Aorta (tissue), 5 donors: Measurements from ENCODE around the gene RAD23A. TPM values are rescaled to one million over a fixed set of nuclear protein-coding genes. Genes with fewer than 3 reads are reported as not detected.
A peak's percentile ranks its signal among the peaks of the same experiment; 100 is the strongest.

Experiments
- ATAC-seq: fragments of 200-7000 bp; cut with Tn5 transposase; one replicate; pipeline ENCODE4 v1.9.1; 2022; ENCODE audit warnings: moderate library complexity; ENCODE audit not compliant: low FRiP score
- DNase-seq, 2 donors: peaks; one replicate each; pipeline ENCODE4 v3.0.0-alpha.2; 2020
- H3K27ac ChIP-seq, 2 donors: one replicate each; pipeline ENCODE4 v1.5.1; 2013; ENCODE audit warnings: low read length in 2 of 2, mild to moderate bottlenecking in 2 of 2, moderate library complexity in 2 of 2, control low read depth in 1 of 2, inconsistent platforms in 1 of 2, low read depth in 1 of 2
- H3K27me3 ChIP-seq, 2 donors: one replicate each; pipeline ENCODE4 v1.6.1; 2013; ENCODE audit warnings: control low read depth in 1 of 2, low read length in 1 of 2, mild to moderate bottlenecking in 1 of 2, moderate library complexity in 1 of 2; ENCODE audit not compliant: insufficient read depth in 2 of 2, control insufficient read depth in 1 of 2
- H3K36me3 ChIP-seq, 2 donors: one replicate each; pipeline ENCODE4 v1.6.1; 2013; ENCODE audit warnings: control low read depth in 1 of 2, low read length in 1 of 2, mild to moderate bottlenecking in 1 of 2; ENCODE audit not compliant: insufficient read depth in 2 of 2, control insufficient read depth in 1 of 2
- H3K4me1 ChIP-seq, 2 donors: one replicate each; pipeline ENCODE4 v1.6.1; 2013; ENCODE audit warnings: low read length in 2 of 2, control low read depth in 1 of 2, mild to moderate bottlenecking in 1 of 2, moderate library complexity in 1 of 2; ENCODE audit not compliant: insufficient read depth in 2 of 2, control insufficient read depth in 1 of 2
- H3K4me3 ChIP-seq, 2 donors: one replicate each; pipeline ENCODE4 v1.5.1; 2013; ENCODE audit warnings: low read length in 2 of 2, control low read depth in 1 of 2, mild to moderate bottlenecking in 1 of 2
- H3K9me3 ChIP-seq: one replicate; pipeline ENCODE4 v1.6.1; 2013; ENCODE audit warnings: mild to moderate bottlenecking, low read length; ENCODE audit not compliant: control insufficient read depth
- WGBS, 2 donors: extraction: QIAGEN DNeasy Blood & Tissue Kit; methylation state at CpG; one replicate each; pipeline ENCODE4 v1.1.7; 2013; 5-methylcytosine and 5-hydroxymethylcytosine counted together
- intact Hi-C, 2 donors: fragments of 100-400 bp; cut with DNase I; formaldehyde crosslinking; loops; one replicate each; pipeline versions ENCODE4 v1.14.2 to v1.15.0; 2022
- polyA plus RNA-seq, 2 donors: library from polyadenylated mRNA; stranded (reverse); fragments of 200-250 nt; gene quantifications; one replicate each; pipeline ENCODE4 v1.2.3, GENCODE V29; 2013
- total RNA-seq, 2 donors: library from RNA; stranded (reverse); fragmentation: NEBNext Ultra II Directional; extraction: Animal tissue kit (Norgen Biotek cat#: 25700); gene quantifications; one replicate each; pipeline ENCODE4 v1.2.1, GENCODE V29; 2021
- donor health status: healthy with polysubstance abuse.
- donor health status: Bipolar disorder and iron deficiency.
- donor health status: DM: no; HTN: no; CAD: no.
- donor health status: DM: no; HTN: no; CAD: no.
- donor health status: DM: yes; HTN: yes; CAD: no.

RAD23A gene
- total and polyA plus RNA-seq, 4 donors = 72.4 to 154 (median 93.5) TPM

GRCh38 chr19:12918253-12918652 lies 27.4 kb upstream of the RAD23A start:
- no peak for ATAC-seq
- DNase-seq = no peak
- 91 to 93% methylated on average over 14 of the region's 14 CpGs for WGBS, 2 donors

DNA sequence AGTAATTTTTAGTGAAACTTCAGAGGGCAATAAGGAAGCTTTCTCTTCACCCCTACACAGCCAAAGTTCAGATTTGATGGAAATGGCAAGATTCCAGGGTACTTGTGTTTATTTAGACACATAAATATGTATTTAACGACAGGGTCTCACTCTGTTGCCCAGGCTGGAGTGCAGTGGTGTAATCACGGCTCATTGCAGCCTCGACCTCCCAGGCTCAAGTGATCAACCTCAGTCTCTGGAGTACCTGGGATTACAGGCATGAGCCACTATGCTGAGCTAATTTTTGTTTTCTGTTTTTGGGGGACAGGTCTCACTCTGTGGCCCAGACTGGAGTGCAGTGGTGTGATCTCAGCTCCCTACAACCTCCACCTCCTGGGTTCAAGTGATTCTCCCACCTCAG lies 24.6 kb upstream of the RAD23A start:
- intact Hi-C loops = no loop called here
- Histone ChIP-seq H3K4me3 (no peak overlapping the region), H3K27me3 (no peaks in the 10 kb centered on the region), H3K9me3 (no peaks in the 10 kb centered on the region), H3K4me1 (no peaks in the 10 kb centered on the region), H3K27ac (no peak overlapping the region), H3K36me3 (peaks cover 2 to 5% of the 10 kb centered on the region in 2 donors)
- 47 to 54% methylated on average over 3 of the region's 3 CpGs for WGBS, 2 donors
- no peak for ATAC-seq
- DNase-seq = no peak

More at GRCh38 chr19:12918253-12918652, 27.4 kb upstream of the RAD23A start:
- Histone ChIP-seq H3K27ac (no peak overlapping the region), H3K27me3 (no peaks in the 10 kb centered on the region), H3K4me3 (no peak overlapping the region), H3K9me3 (no peaks in the 10 kb centered on the region), H3K4me1 (no peaks in the 10 kb centered on the region), H3K36me3 (peaks cover 0 to 5% of the 10 kb centered on the region in 2 donors)
- intact Hi-C loops = no loop called here

GRCh38 chr19:12922959-12923358 lies 22.7 kb upstream of the RAD23A start:
- Histone ChIP-seq H3K4me1 (no peaks in the 10 kb centered on the region), H3K9me3 (no peaks in the 10 kb centered on the region), H3K36me3 (peaks cover 4 to 9% of the 10 kb centered on the region in 2 donors), H3K27ac (no peak overlapping the region), H3K27me3 (no peaks in the 10 kb centered on the region), H3K4me3 (no peak overlapping the region)
- intact Hi-C loops = no loop called here
- 96 to 97% methylated on average over 4 of the region's 4 CpGs for WGBS, 2 donors
- ATAC-seq (no peak), DNase-seq (no peak)

DNA sequence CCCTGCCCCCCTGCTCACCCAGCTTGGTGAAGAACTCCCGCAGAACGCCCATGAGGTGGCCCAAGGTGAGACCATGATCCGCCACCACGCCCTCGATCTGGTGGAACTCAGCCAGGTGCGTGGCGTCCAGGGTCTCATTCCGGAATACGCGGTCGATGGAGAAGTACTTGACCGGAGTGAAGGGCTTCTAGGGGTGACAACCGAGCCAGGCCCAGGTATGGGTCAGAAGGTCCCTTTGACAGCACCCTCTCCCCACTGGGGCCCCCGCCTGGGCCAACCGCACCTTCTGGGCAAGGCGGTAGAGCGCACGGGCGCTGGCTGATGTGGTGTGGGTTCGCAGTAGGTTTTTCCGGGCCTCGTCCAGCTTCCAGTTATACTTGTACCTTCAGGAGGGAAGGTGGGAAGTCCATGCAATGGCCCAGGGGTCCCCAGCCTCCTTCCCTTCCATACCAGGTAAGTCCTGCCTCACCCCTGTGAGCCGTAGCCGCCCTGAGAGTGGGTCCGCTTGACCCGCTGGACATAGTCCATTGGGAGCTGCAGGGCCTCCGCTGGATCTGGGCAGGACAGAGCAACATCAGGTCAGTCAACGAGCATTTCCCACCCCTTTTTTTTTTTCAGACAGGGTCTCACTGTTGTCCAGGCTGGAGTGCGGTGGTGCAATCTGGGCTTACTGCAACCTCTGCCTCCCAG lies 20.9 kb upstream of the RAD23A start:
- peaks cover 6 to 13% of the 10 kb centered on the region in 2 donors for H3K36me3 ChIP-seq
- WGBS, 2 donors = 96% methylated on average over 29 of the region's 29 CpGs

GRCh38 chr19:12930002-12930645 lies 15.5 kb upstream of the RAD23A start:
- Histone ChIP-seq H3K36me3 (peaks cover 4 to 7% of the 10 kb centered on the region in 2 donors), H3K27me3 (no peaks in the 10 kb centered on the region), H3K4me3 (no peak overlapping the region), H3K27ac (no peak overlapping the region), H3K9me3 (no peaks in the 10 kb centered on the region), H3K4me1 (no peaks in the 10 kb centered on the region)
- DNase-seq = no peak
- ATAC-seq = no peak
- intact Hi-C loops = no loop called here
- 91 to 92% methylated on average over 19 of the region's 19 CpGs for WGBS, 2 donors

More for the DNA sequence above, 20.9 kb upstream of the RAD23A start:
- Histone ChIP-seq H3K4me1 (no peaks in the 10 kb centered on the region), H3K9me3 (no peaks in the 10 kb centered on the region), H3K27me3 (no peaks in the 10 kb centered on the region), H3K27ac (no peak overlapping the region), H3K4me3 (no peak overlapping the region)
- intact Hi-C loops = no loop called here
- ATAC-seq (peak; percentile 6), DNase-seq (no peak)

DNA sequence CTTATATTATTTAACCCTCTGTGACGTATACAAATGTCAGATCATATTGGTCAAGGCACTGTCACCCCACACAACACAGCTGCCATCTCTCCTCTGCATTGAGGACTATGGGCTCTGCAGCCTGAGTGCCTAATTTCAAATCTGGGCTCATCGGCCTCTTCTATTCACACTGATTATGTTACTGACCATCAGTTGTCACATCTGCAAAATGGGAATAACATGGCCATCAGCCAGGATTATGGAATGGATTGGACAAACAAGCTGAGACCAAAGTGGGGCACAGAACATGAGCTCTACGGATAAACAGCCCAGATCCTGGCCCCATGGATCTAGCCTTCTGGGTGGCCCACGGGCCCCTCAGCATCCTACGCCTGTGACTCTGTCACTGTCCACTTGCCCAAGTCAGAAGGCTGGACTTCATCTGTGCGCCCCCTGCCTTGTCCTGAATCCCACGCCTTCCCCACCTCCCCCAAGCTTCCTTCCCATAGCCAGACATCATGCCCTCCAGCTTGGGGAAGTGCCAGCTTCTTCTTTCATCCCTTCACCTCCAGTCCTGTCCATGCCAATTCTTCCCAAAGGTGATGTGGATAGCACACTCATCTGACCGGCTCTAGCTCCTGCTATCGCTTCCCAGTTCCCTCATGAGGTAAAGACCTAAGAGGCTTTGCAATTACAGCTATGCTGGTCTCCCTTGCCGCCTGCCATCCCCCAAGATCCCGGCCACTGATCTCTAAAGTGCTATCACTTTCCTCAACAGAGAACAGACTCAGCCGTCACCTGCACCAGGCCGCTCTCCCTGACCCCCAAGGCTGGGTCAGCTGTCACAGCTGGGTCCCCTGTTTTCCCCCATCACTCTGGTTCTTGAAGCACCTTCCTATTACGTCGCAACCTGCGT lies 13.0 kb upstream of the RAD23A start:
- Histone ChIP-seq H3K36me3 (peaks cover 2 to 3% of the 10 kb centered on the region in 2 donors), H3K9me3 (no peaks in the 10 kb centered on the region), H3K4me3 (peak overlapping the region; percentile 14 to 80), H3K27ac (no peak overlapping the region), H3K27me3 (no peaks in the 10 kb centered on the region), H3K4me1 (no peaks in the 10 kb centered on the region)
- 33% methylated on average over 16 of the region's 16 CpGs for WGBS, 2 donors
- ATAC-seq (no peak), DNase-seq (no peak)
- intact Hi-C loops = no loop called here

GRCh38 chr19:12933287-12934072 lies 12.2 kb upstream of the RAD23A start, which contains the start of gene FARSA:
Gene FARSA (minus strand): TSS chr19:12933711. CDS start chr19:12933696, 15 bp downstream.
- Histone ChIP-seq H3K4me3 (peak within 1 kb of the TSS; percentile 14 to 80), H3K27me3 (no peaks in the 10 kb centered on the region), H3K4me1 (no peaks in the 10 kb centered on the region), H3K36me3 (no peaks in the 10 kb centered on the region), H3K27ac (peak within 1 kb of the TSS in 1 of 2 donors; percentile 1), H3K9me3 (no peaks in the 10 kb centered on the region)
- ATAC-seq (peak; percentile 85), DNase-seq (peak; percentile 95 to 96)
- intact Hi-C loops = no loop called here
- WGBS, 2 donors = 3 to 4% methylated on average over 43 to 51 of the region's 51 CpGs

- Histone ChIP-seq H3K4me1 (no peaks in the 10 kb centered on the region), H3K27me3 (no peaks in the 10 kb centered on the region), H3K4me3 (no peak overlapping the region), H3K36me3 (peaks cover 0 to 2% of the 10 kb centered on the region in 2 donors), H3K9me3 (no peaks in the 10 kb centered on the region), H3K27ac (no peak overlapping the region)
- intact Hi-C loops = no loop called here
- no peak for ATAC-seq
- 91% methylated on average over 10 of the region's 10 CpGs for WGBS, 2 donors
- DNase-seq = no peak
Measured at GRCh38 chr19:12935071-12935470, 10.6 kb upstream of the RAD23A start.
